Right renal pelvis (tissue), 4 donors: ENCODE measurements around the gene ZBTB44. TPM values are rescaled to one million over a fixed set of nuclear protein-coding genes. Genes with fewer than 3 reads are reported as not detected.
"Not testable (repeated sequence)": the region's sequence is repeated elsewhere in the genome, so short reads cannot be mapped to it uniquely, and the experiment has no call there.

ENCODE experiments used
- DNase-seq, 4 donors: peaks; one replicate each; pipeline ENCODE4 v3.0.0-alpha.2; 2013; ENCODE audit warnings: low read depth in 4 of 4, low spot score in 3 of 4, missing footprints in 1 of 4
- polyA plus RNA-seq, 4 donors: library from polyadenylated mRNA; unstranded; fragments of 120-200 nt; gene quantifications; one replicate each; pipeline ENCODE4 v1.2.1, GENCODE V29; 2013; ENCODE audit not compliant: insufficient read length in 4 of 4

The ZBTB44 gene
- polyA plus RNA-seq, 4 donors, result 48.2 to 66.0 (median 57.8) TPM

GRCh38 chr11:130251763-130252162 lies 63.0 kb downstream of the ZBTB44 start:
- not testable (repeated sequence) for DNase-seq

- not testable (repeated sequence) for DNase-seq
Observed at GRCh38 chr11:130249929-130250328, 64.8 kb downstream of the ZBTB44 start.

- DNase-seq, result no peak
Observed at GRCh38 chr11:130249371-130249770, 65.3 kb downstream of the ZBTB44 start.

- DNase-seq, result no peak
Observed at GRCh38 chr11:130247319-130247718, 67.4 kb downstream of the ZBTB44 start.

- DNase-seq, result no peak
Observed at GRCh38 chr11:130246738-130247137, 68.0 kb downstream of the ZBTB44 start.

GRCh38 chr11:130246270-130246669 lies 68.4 kb downstream of the ZBTB44 start:
- no peak for DNase-seq

GRCh38 chr11:130245375-130245774 lies 69.3 kb downstream of the ZBTB44 start:
- DNase-seq, result not testable (repeated sequence)

- no peak for DNase-seq
Observed at GRCh38 chr11:130244848-130245247, 69.9 kb downstream of the ZBTB44 start.

- DNase-seq, result no peak
Observed at GRCh38 chr11:130243816-130244215, 70.9 kb downstream of the ZBTB44 start.

- no peak for DNase-seq
Observed at GRCh38 chr11:130241713-130242112, 73.0 kb downstream of the ZBTB44 start.

- no peak for DNase-seq
Observed at GRCh38 chr11:130237282-130238006, 77.3 kb downstream of the ZBTB44 start.

- no peak for DNase-seq
Observed at GRCh38 chr11:130234315-130234714, 80.4 kb downstream of the ZBTB44 start.

GRCh38 chr11:130233888-130234287 lies 80.8 kb downstream of the ZBTB44 start:
- not testable (repeated sequence) for DNase-seq

- not testable (repeated sequence) for DNase-seq
Observed at GRCh38 chr11:130233486-130233885, 81.2 kb downstream of the ZBTB44 start.

- DNase-seq, result no peak
Observed at GRCh38 chr11:130227373-130227772, 87.3 kb downstream of the ZBTB44 start.

- no peak for DNase-seq
Observed at GRCh38 chr11:130223291-130223971, 91.3 kb downstream of the ZBTB44 start.

GRCh38 chr11:130220311-130221035 lies 94.2 kb downstream of the ZBTB44 start:
- no peak for DNase-seq

GRCh38 chr11:130219148-130219547 lies 95.6 kb downstream of the ZBTB44 start:
- no peak for DNase-seq

GRCh38 chr11:130218501-130219070 lies 96.1 kb downstream of the ZBTB44 start:
- no peak for DNase-seq

GRCh38 chr11:130217133-130218031 lies 97.3 kb downstream of the ZBTB44 start:
- no peak for DNase-seq
